Mucosa of rectum (tissue), 2 donors: ENCODE results near the gene RAB40C.

Source experiments
- H3K27ac ChIP-seq, 2 donors: one replicate each; pipeline ENCODE4 v1.7.0; 2013; ENCODE audit warnings: inconsistent platforms in 2 of 2, low read depth in 2 of 2, low read length in 2 of 2
- H3K27me3 ChIP-seq, 2 donors: one replicate each; pipeline ENCODE4 v1.7.0; 2013; ENCODE audit warnings: low read length in 2 of 2; ENCODE audit not compliant: control insufficient read depth in 2 of 2, insufficient read depth in 2 of 2
- H3K36me3 ChIP-seq, 2 donors: one replicate each; pipeline ENCODE4 v1.7.0; 2013; ENCODE audit warnings: low read length in 2 of 2; ENCODE audit not compliant: control insufficient read depth in 2 of 2, insufficient read depth in 2 of 2
- H3K4me1 ChIP-seq, 2 donors: one replicate each; pipeline ENCODE4 v1.7.0; 2013; ENCODE audit warnings: low read length in 2 of 2, mild to moderate bottlenecking in 1 of 2; ENCODE audit not compliant: control insufficient read depth in 2 of 2, insufficient read depth in 2 of 2
- H3K4me3 ChIP-seq, 2 donors: one replicate each; pipeline ENCODE4 v1.7.0; 2013; ENCODE audit warnings: low read length in 2 of 2
- H3K9ac ChIP-seq, 2 donors: one replicate each; pipeline ENCODE4 v1.7.0; 2013; ENCODE audit warnings: low read length in 2 of 2, low read depth in 1 of 2, mild to moderate bottlenecking in 1 of 2
- H3K9me3 ChIP-seq, 2 donors: one replicate each; pipeline ENCODE4 v1.7.0; 2013; ENCODE audit warnings: low read length in 2 of 2; ENCODE audit not compliant: control insufficient read depth in 2 of 2
- donor health status: healthy.
- donor health status: Normal muscosa, but diverticular disease.

Gene RAB40C

GRCh38 chr16:559411-560203 lies 30.3 kb upstream of the RAB40C start:
- Histone ChIP-seq H3K4me1 (peaks cover 0 to 5% of the 10 kb centered on the region in 2 donors), H3K9ac (no peak overlapping the region), H3K4me3 (no peak overlapping the region), H3K27ac (no peak overlapping the region), H3K9me3 (no peaks in the 10 kb centered on the region), H3K36me3 (no peaks in the 10 kb centered on the region), H3K27me3 (peaks cover 21 to 43% of the 10 kb centered on the region in 2 donors)

DNA sequence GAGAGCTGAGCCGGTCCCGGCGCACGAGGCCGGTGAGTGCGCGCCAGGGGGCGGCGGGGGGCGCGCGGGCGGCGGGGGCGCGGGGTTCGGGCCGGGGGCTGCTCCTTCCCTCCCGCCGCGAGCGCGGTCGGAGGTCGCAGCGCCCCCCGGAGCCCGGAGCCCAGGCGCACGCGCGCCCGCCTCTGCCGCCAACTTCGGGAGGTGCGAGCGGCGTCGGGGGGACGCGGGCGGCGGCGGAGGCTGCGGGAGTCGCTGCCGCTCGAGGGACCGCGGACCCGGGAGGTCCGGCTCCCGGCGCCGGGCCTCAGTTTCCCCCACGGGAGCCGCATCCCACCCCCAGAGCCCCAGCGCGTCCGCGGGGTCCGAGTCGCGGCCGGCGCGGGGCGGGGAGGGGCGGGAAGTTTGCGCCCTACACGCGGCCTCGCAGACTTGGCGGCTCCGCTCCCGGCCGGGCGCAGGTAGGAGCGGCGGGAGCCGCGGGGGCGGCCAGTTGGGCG lies 29.6 kb upstream of the RAB40C start, which contains the start of gene PRR35:
Gene PRR35 (plus strand): TSS at position 191 of the 497 bp plus-strand sequence. CDS start 2,901 bp downstream, outside the sequence.
- H3K9me3 ChIP-seq, result no peaks in the 10 kb centered on the region
- H3K4me1 ChIP-seq, result peaks cover 0 to 2% of the 10 kb centered on the region in 2 donors
- H3K27me3 ChIP-seq, result peaks cover 21 to 43% of the 10 kb centered on the region in 2 donors
- no peak within 1 kb of the TSS for H3K27ac ChIP-seq
- H3K36me3 ChIP-seq, result no peaks in the 10 kb centered on the region
- no peak within 1 kb of the TSS for H3K9ac ChIP-seq
- no peak within 1 kb of the TSS for H3K4me3 ChIP-seq

DNA sequence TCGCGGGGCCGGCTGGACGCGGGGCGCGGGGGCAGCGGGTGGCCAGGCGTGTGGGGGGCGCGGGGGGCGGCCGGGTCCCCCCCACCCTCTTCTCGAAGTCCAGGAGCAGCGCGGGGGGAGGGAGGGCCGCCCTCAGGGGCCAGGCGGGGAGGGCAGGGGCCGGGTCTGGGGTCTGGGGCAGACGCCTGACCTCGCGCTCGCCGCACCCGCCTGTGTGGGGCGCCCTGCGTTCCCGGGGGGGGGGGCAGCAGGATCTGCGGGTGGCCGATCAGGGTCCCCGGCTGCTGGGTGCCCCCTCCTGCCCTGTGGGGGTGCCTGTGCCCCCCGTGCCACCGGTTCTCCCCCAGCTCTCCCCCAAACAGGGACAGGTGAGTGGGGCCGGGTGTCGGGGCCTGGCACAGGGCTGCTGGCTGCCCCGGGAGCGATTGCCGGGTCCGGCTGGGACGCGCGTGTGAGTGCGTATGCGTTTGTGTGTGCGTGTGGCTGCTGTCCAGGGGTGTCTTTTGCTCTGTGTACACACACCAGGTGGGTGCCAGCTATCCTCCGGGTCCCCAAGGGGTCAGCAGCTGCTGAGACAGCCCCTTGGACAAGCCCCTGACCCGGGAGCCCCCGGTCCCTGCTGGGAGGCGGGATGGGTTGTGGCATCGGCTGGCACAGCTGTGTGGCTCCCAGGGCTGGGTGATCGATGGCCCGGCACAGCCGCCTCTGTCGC lies 29.0 kb upstream of the RAB40C start:
- no peak overlapping the region for H3K27ac ChIP-seq
- H3K9ac ChIP-seq, result no peak overlapping the region
- H3K36me3 ChIP-seq, result no peaks in the 10 kb centered on the region
- peaks cover 21 to 43% of the 10 kb centered on the region in 2 donors for H3K27me3 ChIP-seq
- H3K9me3 ChIP-seq, result no peaks in the 10 kb centered on the region
- H3K4me3 ChIP-seq, result no peak overlapping the region
- H3K4me1 ChIP-seq, result peaks cover 0 to 2% of the 10 kb centered on the region in 2 donors

DNA sequence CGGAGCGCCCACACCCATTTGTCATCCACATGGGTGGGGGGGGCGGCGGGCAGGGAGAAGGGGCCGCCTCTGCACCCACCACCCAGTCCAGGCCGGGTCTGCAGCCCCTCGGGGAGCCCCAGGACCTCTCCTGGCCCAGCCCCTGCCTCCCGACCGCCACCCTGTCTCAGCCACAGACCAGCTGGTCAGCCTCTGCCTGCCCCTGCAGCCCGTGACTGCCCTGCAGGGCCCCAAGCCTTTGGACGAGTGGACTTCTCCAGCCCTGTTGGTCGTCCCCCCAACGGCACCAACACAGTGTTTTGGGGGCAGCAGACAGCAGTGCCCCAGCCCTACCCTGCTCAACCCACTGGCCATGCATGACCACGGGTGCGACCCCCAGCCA lies 28.5 kb upstream of the RAB40C start:
- Histone ChIP-seq H3K9me3 (no peaks in the 10 kb centered on the region), H3K27me3 (peaks cover 21 to 43% of the 10 kb centered on the region in 2 donors), H3K4me3 (no peak overlapping the region), H3K9ac (no peak overlapping the region), H3K27ac (no peak overlapping the region), H3K4me1 (peaks cover 4 to 5% of the 10 kb centered on the region in 2 donors), H3K36me3 (no peaks in the 10 kb centered on the region)

DNA sequence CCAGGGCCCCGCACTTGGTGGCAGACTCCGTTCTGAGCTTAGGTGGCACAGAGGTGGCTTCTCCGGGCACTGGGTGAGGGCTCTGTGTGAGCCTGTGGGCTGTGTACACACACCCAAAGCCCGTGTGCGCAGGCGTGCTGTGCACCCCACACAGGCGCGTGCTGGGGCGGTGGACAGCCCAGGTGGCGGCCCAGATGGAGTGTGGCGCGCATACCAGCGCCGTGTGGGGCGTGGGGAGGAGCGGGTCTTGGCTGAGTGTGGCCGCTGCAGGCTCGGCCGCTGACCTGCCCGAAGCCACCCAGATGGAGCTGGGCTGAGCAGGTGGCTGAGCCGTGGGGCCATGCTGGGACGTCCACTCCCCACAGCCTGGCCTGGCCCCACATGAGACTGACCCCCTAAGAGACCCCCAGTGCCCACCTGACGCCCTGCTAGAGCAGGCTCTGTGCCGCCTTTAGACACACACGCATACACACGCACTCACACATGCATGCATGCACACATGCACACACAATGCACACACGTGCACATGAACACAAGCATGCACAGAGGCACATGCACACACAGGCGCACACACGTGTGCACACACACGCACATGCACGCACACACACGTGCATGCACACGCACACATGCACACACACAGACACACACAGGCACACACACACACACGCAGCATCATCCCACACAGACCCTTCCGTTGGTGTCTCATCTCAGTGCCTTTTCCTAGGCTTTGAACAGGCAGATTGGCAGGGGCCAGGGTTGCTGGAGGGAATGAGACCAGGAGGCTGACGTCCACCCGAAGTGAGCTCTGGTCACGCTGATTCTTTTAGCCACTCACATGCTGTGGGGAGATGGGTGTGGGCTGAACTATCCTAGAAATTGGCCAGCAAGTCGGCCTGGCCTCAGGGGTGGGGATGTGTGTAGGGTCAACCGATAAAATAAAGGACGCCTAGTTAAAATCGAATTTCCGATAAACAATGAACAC lies 27.6 kb upstream of the RAB40C start:
- Histone ChIP-seq H3K9ac (no peak overlapping the region), H3K36me3 (no peaks in the 10 kb centered on the region), H3K27ac (no peak overlapping the region), H3K4me1 (peaks cover 11 to 12% of the 10 kb centered on the region in 2 donors), H3K27me3 (peaks cover 21 to 41% of the 10 kb centered on the region in 2 donors), H3K4me3 (no peak overlapping the region), H3K9me3 (no peaks in the 10 kb centered on the region)

DNA sequence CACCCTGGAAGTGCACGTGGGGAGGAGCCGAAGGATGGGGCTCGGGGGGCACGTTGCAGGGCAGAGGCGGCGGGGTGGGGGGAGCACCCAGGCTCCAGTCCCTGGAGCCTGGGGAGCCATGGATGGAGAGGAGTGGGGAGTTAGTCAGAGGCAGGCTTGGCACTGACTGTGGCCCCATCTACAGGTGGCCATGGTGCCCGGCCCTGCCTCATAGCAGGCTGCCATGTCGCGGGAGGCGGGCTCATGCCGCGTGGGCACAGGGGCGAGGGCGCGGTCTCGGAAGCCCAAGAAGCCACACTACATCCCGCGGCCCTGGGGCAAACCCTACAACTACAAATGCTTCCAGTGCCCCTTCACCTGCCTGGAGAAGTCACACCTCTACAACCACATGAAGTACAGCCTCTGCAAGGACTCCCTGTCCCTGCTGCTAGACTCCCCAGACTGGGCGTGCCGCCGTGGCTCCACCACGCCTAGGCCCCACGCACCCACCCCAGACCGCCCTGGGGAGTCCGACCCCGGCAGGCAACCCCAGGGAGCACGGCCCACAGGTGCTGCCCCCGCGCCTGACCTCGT lies 26.7 kb upstream of the RAB40C start:
- no peak overlapping the region for H3K9ac ChIP-seq
- H3K9me3 ChIP-seq, result no peaks in the 10 kb centered on the region
- H3K4me1 ChIP-seq, result peaks cover 15 to 18% of the 10 kb centered on the region in 2 donors
- no peak overlapping the region for H3K27ac ChIP-seq
- peaks cover 21 to 36% of the 10 kb centered on the region in 2 donors for H3K27me3 ChIP-seq
- H3K36me3 ChIP-seq, result no peaks in the 10 kb centered on the region
- no peak overlapping the region for H3K4me3 ChIP-seq

- H3K9me3 ChIP-seq, result no peaks in the 10 kb centered on the region
- no peak overlapping the region for H3K9ac ChIP-seq
- H3K27me3 ChIP-seq, result peaks cover 14 to 20% of the 10 kb centered on the region in 2 donors
- peaks cover 25 to 26% of the 10 kb centered on the region in 2 donors for H3K4me1 ChIP-seq
- no peak overlapping the region for H3K27ac ChIP-seq
- no peaks in the 10 kb centered on the region for H3K36me3 ChIP-seq
- H3K4me3 ChIP-seq, result no peak overlapping the region
Measured at GRCh38 chr16:564690-565418, 25.0 kb upstream of the RAB40C start.

DNA sequence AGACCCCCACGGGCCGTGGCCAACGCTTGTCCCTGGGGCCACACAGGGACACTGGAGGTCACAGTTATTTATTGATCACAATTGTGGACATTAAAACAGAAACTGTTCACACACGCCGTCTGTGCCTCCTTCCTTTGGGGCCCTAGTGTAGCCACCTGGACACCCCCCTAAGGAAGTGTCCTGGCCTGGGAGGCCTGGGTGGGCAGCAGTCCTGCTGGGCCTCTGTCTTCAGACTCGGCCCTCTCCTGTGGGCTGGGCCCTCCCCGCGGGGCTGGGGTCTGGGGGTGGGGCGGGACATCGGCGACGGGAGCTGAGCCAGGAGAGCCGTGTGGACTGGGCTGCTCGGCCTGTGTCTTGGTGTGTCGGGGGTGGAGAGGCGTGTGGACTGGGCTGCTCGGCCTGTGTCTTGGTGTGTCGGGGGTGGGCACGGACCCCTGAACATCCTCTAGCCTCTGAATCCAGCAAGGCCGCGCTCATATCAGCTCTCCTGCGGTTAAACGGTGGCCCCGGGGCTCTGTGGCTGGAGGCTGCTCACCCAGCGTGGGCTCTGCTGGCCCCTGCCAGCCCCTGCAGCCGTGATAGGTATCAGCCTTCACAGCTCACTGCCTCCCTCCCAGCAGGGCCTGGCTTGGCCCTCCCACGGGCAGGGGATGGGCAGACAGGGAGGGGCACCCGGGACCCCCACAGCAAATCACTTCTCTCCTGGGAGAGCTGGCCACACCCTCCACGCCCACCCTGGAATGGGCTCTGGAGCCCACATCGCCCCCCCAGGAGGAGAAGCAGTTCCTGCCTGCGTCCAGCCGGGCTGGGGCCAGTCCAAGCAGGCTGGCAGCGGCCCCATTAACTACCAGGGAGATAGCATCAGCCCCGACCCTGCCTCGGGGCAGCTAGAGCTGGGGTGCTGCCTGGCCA lies 24.2 kb upstream of the RAB40C start:
- H3K9me3 ChIP-seq, result no peaks in the 10 kb centered on the region
- peaks cover 14 to 19% of the 10 kb centered on the region in 2 donors for H3K27me3 ChIP-seq
- no peak overlapping the region for H3K9ac ChIP-seq
- no peak overlapping the region for H3K4me3 ChIP-seq
- peaks cover 26 to 27% of the 10 kb centered on the region in 2 donors for H3K4me1 ChIP-seq
- H3K27ac ChIP-seq, result no peak overlapping the region
- H3K36me3 ChIP-seq, result no peaks in the 10 kb centered on the region
